ENCODE data around the gene INHA. TPM values are rescaled to one million over a fixed set of nuclear protein-coding genes. Genes with fewer than 3 reads are reported as not detected.

Gene INHA
- total RNA-seq, 1 experiment from 2014 or later = 1.2 TPM

DNA sequence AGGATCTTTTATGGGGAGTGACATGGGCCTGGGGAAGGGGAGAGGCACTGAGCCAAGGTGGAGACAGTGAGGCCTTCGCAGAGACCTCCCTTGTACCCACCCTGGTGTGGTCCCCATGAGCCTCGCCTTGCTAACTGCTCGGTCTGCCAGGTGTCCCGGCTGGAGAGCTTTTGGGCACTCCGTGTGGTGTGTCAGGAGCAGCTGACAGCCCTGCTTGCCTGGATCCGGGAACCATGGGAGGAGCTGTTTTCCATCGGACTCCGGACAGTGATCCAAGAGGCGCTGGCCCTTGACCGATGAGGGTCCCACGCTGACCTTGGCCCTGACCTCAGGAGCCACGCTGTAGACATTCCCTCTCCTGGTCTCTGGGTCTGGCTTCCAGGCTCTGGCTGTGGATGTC is 43.8 kb downstream of the INHA start:
- intact Hi-C loops (cut with micrococcal nuclease) = no loop called here
- TF ChIP-seq, protein P1, sequence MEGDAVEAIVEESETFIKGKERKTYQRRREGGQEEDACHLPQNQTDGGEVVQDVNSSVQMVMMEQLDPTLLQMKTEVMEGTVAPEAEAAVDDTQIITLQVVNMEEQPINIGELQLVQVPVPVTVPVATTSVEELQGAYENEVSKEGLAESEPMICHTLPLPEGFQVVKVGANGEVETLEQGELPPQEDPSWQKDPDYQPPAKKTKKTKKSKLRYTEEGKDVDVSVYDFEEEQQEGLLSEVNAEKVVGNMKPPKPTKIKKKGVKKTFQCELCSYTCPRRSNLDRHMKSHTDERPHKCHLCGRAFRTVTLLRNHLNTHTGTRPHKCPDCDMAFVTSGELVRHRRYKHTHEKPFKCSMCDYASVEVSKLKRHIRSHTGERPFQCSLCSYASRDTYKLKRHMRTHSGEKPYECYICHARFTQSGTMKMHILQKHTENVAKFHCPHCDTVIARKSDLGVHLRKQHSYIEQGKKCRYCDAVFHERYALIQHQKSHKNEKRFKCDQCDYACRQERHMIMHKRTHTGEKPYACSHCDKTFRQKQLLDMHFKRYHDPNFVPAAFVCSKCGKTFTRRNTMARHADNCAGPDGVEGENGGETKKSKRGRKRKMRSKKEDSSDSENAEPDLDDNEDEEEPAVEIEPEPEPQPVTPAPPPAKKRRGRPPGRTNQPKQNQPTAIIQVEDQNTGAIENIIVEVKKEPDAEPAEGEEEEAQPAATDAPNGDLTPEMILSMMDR (IDR thresholded peaks at IDR 0.05; ENCODE audit: unreplicated experiment) = no peak
- BruUV-seq (replicated peaks) = no TSS peak
- Mint-ChIP-seq H3K9me3 (ENCODE audit: unreplicated experiment) (no peaks in the 10 kb centered on the region), H3K4me1 (ENCODE audit: insufficient read depth, unreplicated experiment) (no peaks in the 10 kb centered on the region), H3K36me3 (ENCODE audit: insufficient read depth, unreplicated experiment) (peaks cover 6% of the 10 kb centered on the region), H3K4me3 (ENCODE audit: unreplicated experiment) (no peak overlapping the region), H3K27me3 (ENCODE audit: insufficient read depth, unreplicated experiment) (no peaks in the 10 kb centered on the region), H3K27ac (ENCODE audit: low read depth, unreplicated experiment) (no peak overlapping the region)
- CTCF ChIA-PET = interaction anchor here (0.9 kb wide), 1 partner anchor 86 kb away, joined by 3 read pairs; no protein-coding TSS in a partner anchor
- POLR2A ChIA-PET = interaction anchor here (1.1 kb wide), 1 partner anchor 19 kb away, joined by 3 read pairs; the partner anchor contains the start of gene STK11IP
- no peak for DNase-seq (ENCODE audit: unreplicated experiment)

DNA sequence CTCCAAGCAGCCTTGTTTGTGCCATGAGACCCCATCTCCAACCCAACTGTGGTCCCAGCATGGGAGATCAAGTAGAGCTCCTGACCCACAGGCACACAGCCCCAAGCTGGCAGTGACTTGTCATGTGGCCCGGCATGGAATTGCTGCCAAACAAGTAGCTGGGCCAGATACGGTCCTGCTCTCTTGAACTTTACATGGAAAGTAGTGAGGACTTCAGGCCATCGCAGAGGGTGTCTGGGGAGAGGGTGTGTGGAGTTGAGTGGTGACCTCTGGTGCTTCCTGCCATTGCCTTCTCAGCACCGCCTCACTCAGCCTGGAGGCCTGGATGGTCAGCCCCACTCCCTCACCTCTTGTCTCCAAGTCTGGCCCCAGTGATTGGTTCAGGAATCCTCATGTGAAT is 44.4 kb downstream of the INHA start:
- intact Hi-C loops (cut with micrococcal nuclease) = no loop called here
- Mint-ChIP-seq H3K27ac (ENCODE audit: low read depth, unreplicated experiment) (no peak overlapping the region), H3K27me3 (ENCODE audit: insufficient read depth, unreplicated experiment) (peaks cover 7% of the 10 kb centered on the region), H3K4me3 (ENCODE audit: unreplicated experiment) (no peak overlapping the region), H3K4me1 (ENCODE audit: insufficient read depth, unreplicated experiment) (no peaks in the 10 kb centered on the region), H3K9me3 (ENCODE audit: unreplicated experiment) (no peaks in the 10 kb centered on the region), H3K36me3 (ENCODE audit: insufficient read depth, unreplicated experiment) (peaks cover 6% of the 10 kb centered on the region)
- BruUV-seq (replicated peaks) = no TSS peak
- TF ChIP-seq, protein P1 (IDR thresholded peaks at IDR 0.05; ENCODE audit: unreplicated experiment) = no peak
- ChIA-PET CTCF (no interaction called here), POLR2A (interaction anchor here (1.1 kb wide), 1 partner anchor 19 kb away, joined by 3 read pairs; the partner anchor contains the start of gene STK11IP)
- DNase-seq (ENCODE audit: unreplicated experiment) = no peak

DNA sequence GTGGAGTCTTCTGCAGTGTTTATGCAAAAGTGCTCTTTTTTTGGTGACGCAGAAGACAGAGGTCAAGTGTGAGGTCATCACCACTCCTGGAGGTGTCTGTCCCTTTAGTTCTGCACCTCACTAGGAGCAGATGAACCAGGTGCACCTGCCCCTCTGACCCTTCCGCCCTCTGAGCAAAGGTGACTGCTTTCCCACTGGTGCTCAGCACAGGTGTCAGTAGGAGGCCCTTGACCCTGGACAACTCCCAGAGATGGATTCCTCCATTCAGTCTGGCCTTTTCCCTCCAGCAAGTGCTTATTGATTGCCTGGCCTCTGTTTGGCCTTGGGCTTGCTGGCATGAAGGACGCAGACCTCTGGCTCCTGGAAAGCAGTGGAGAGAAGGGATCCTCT is 46.6 kb downstream of the INHA start:
- DNase-seq (ENCODE audit: unreplicated experiment) = no peak
- H3K9me3 Mint-ChIP-seq (ENCODE audit: unreplicated experiment) = no peaks in the 10 kb centered on the region
- TF ChIP-seq, protein P1 (IDR thresholded peaks at IDR 0.05; ENCODE audit: unreplicated experiment) = no peak
- H3K4me1 Mint-ChIP-seq (ENCODE audit: insufficient read depth, unreplicated experiment) = no peaks in the 10 kb centered on the region
- BruUV-seq (replicated peaks) = no TSS peak
- intact Hi-C loops (cut with micrococcal nuclease) = no loop called here
- POLR2A ChIA-PET = interaction anchor here (1.2 kb wide), 1 partner anchor 20 kb away, joined by 3 read pairs; no protein-coding TSS in a partner anchor
- CTCF ChIA-PET = interaction anchor here (1.8 kb wide), 1 partner anchor 12 kb away, joined by 5 read pairs; no protein-coding TSS in a partner anchor
- H3K4me3 Mint-ChIP-seq (ENCODE audit: unreplicated experiment) = no peak overlapping the region
- peaks cover 6% of the 10 kb centered on the region for H3K36me3 Mint-ChIP-seq (ENCODE audit: insufficient read depth, unreplicated experiment)
- H3K27me3 Mint-ChIP-seq (ENCODE audit: insufficient read depth, unreplicated experiment) = peaks cover 17% of the 10 kb centered on the region
- no peak overlapping the region for H3K27ac Mint-ChIP-seq (ENCODE audit: low read depth, unreplicated experiment)

DNA sequence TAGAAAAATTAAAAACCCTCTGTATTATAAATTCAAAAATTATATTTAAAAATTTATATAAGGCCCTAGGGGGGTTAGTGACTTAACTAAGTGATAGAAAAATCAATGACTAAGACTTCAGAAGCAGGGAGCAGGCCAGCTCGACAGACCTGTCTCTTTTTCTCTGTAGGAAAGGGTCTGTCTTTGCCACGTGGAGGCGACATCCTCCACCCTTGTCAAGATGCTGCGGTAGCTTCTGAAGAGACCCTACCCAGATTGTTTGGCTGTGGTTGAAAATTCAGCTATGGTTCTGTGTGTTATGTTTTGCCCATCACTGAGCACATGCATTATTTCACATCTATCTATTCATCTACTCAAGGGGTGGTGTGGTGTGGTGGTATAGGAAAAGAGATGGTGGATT is 47.1 kb downstream of the INHA start:
- POLR2A ChIA-PET = interaction anchor here (1.2 kb wide), 1 partner anchor 20 kb away, joined by 3 read pairs; no protein-coding TSS in a partner anchor
- H3K27ac Mint-ChIP-seq (ENCODE audit: low read depth, unreplicated experiment) = no peak overlapping the region
- peaks cover 6% of the 10 kb centered on the region for H3K36me3 Mint-ChIP-seq (ENCODE audit: insufficient read depth, unreplicated experiment)
- intact Hi-C loops (cut with micrococcal nuclease) = no loop called here
- no peaks in the 10 kb centered on the region for H3K9me3 Mint-ChIP-seq (ENCODE audit: unreplicated experiment)
- peaks cover 17% of the 10 kb centered on the region for H3K27me3 Mint-ChIP-seq (ENCODE audit: insufficient read depth, unreplicated experiment)
- no peaks in the 10 kb centered on the region for H3K4me1 Mint-ChIP-seq (ENCODE audit: insufficient read depth, unreplicated experiment)
- no TSS peak for BruUV-seq (replicated peaks)
- DNase-seq (ENCODE audit: unreplicated experiment) = no peak
- TF ChIP-seq, protein P1 (IDR thresholded peaks at IDR 0.05; ENCODE audit: unreplicated experiment) = no peak
- H3K4me3 Mint-ChIP-seq (ENCODE audit: unreplicated experiment) = no peak overlapping the region
- CTCF ChIA-PET = interaction anchor here (1.8 kb wide), 1 partner anchor 11 kb away, joined by 5 read pairs; no protein-coding TSS in a partner anchor

Measured in MCF 10A (cell line).